Measurements from ENCODE around the gene KCNQ5. TPM values are rescaled to one million over a fixed set of nuclear protein-coding genes. Genes with fewer than 3 reads are reported as not detected.

Gene KCNQ5
- total RNA-seq, 1 experiment from 2014 or later, result 0.07 TPM

- DNase-seq, result no peak
- Histone ChIP-seq H3K9ac (ENCODE audit: extremely low read depth, insufficient read length, low read length) (no peak overlapping the region), H2BK5ac (ENCODE audit: insufficient read length, low read length) (no peak overlapping the region), H3K4me1 (ENCODE audit: insufficient read depth, low read length) (no peaks in the 10 kb centered on the region), H3K4ac (ENCODE audit: low read depth, low read length) (no peak overlapping the region), H2BK120ac (ENCODE audit: low read depth, low read length, poor library complexity, severe bottlenecking) (no peak overlapping the region), H2BK15ac (ENCODE audit: low read depth, low read length) (no peak overlapping the region), H3K27me3 (ENCODE audit: insufficient read depth, low read length) (no peaks in the 10 kb centered on the region), H3K4me2 (ENCODE audit: insufficient read depth, insufficient read length, low read length) (no peak overlapping the region), H3K79me2 (ENCODE audit: insufficient read depth, low read length) (no peaks in the 10 kb centered on the region), H3K23ac (ENCODE audit: insufficient read length, low read depth, low read length) (no peak overlapping the region), H4K8ac (replicated peaks; ENCODE audit: insufficient read length, low read depth, low read length) (no peak overlapping the region), H3K27ac (ENCODE audit: insufficient read length, low read depth, low read length) (no peak overlapping the region), H3T11ph (ENCODE audit: low read length) (no peak overlapping the region), H2AFZ (ENCODE audit: low read length) (no peak overlapping the region), H3K56ac (ENCODE audit: insufficient read length, low read depth, low read length) (no peak overlapping the region), H3K18ac (ENCODE audit: insufficient read length, low read depth, low read length) (no peak overlapping the region), H4K91ac (ENCODE audit: insufficient read length, low read depth, low read length) (no peak overlapping the region), H3K79me1 (ENCODE audit: insufficient read depth, low read depth, low read length, poor library complexity, severe bottlenecking) (no peaks in the 10 kb centered on the region), H2BK20ac (ENCODE audit: low read depth, low read length, poor library complexity, severe bottlenecking) (no peak overlapping the region), H2AK5ac (ENCODE audit: insufficient read length, low read length) (no peak overlapping the region), H4K5ac (ENCODE audit: insufficient read length, low read depth, low read length) (no peak overlapping the region), H3K9me3 (ENCODE audit: control insufficient read depth, low read depth, low read length) (no peaks in the 10 kb centered on the region), H3K23me2 (ENCODE audit: insufficient read length, low read depth, low read length, poor library complexity, severe bottlenecking) (no peaks in the 10 kb centered on the region), H3K14ac (ENCODE audit: insufficient read depth, low read length) (no peak overlapping the region), H4K20me1 (ENCODE audit: control insufficient read depth, insufficient read depth, insufficient read length) (no peaks in the 10 kb centered on the region), H2BK12ac (ENCODE audit: insufficient read length, low read depth, low read length) (no peak overlapping the region)
- TF ChIP-seq CTCF (conservative IDR thresholded peaks at IDR 0.05), result no peak
- H3K27ac Mint-ChIP-seq, result no peak overlapping the region
- H3K27me3 Mint-ChIP-seq (ENCODE audit: low read depth), result no peaks in the 10 kb centered on the region
- H3K4me3 Mint-ChIP-seq, result no peak overlapping the region
- no peaks in the 10 kb centered on the region for H3K4me1 Mint-ChIP-seq
- 0 out of 7 replicates have a peak, but pooled peaks cover 0 to 8% (median 2%) of the 10 kb centered on the region in 3 experiments for H3K36me3 Mint-ChIP-seq (ENCODE audit: insufficient read depth in 1 of 3, low read depth in 3 of 3)
- H3K9me3 Mint-ChIP-seq, result peaks cover 8 to 11% of the 10 kb centered on the region in 2 experiments
Observed at GRCh38 chr6:72886170-72886569, 264.3 kb downstream of the KCNQ5 start.

Measured in H9 (cell line).